ENCODE results near the gene ECHDC1.

DNA sequence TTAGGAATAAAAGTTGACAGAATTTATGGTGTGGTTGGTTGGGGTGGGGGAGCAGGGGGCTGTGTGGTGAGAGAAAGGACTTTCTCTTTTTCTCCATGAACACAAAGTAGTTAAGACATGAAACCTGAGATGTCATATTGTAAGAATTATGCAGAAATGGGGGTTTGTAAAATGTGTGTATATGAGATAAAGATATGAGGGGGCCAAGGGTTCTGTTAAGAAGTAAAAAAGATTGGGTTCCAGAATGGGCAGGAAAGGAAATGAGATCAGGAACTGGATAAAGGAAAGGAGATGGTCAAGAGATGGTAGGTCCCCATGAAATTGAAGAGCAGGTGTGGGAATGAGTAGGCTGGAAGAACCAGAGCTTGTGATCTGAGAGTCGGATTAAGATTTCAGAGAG, 67.1 kb downstream of the ECHDC1 start:
- TF ChIP-seq, protein P1, sequence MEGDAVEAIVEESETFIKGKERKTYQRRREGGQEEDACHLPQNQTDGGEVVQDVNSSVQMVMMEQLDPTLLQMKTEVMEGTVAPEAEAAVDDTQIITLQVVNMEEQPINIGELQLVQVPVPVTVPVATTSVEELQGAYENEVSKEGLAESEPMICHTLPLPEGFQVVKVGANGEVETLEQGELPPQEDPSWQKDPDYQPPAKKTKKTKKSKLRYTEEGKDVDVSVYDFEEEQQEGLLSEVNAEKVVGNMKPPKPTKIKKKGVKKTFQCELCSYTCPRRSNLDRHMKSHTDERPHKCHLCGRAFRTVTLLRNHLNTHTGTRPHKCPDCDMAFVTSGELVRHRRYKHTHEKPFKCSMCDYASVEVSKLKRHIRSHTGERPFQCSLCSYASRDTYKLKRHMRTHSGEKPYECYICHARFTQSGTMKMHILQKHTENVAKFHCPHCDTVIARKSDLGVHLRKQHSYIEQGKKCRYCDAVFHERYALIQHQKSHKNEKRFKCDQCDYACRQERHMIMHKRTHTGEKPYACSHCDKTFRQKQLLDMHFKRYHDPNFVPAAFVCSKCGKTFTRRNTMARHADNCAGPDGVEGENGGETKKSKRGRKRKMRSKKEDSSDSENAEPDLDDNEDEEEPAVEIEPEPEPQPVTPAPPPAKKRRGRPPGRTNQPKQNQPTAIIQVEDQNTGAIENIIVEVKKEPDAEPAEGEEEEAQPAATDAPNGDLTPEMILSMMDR (IDR thresholded peaks at IDR 0.05; ENCODE audit: borderline replicate concordance, extremely low read depth, low read length, poor library complexity, severe bottlenecking): no peak
- TF ChIP-seq EZH2 (IDR thresholded peaks at IDR 0.05; ENCODE audit: borderline replicate concordance, low read depth, low read length, severe bottlenecking): no peak

Data from DND-41 (cell line).